NAMALWA (cell line): ENCODE data around the gene CSK.
A peak's percentile ranks its signal among the peaks of the same experiment; 100 is the strongest.

Experiments used
- DNase-seq: peaks from one replicate; pipeline ENCODE4 v3.0.0-alpha.2; 2015; ENCODE audit warnings: low spot score

Gene CSK

GRCh38 chr15:74781431-74782258, at the start of gene CSK:
TSS of gene CSK (plus strand) at chr15:74782080. CDS start at chr15:74798298, 16,218 bp downstream.
- DNase-seq = peak; percentile 81

DNA sequence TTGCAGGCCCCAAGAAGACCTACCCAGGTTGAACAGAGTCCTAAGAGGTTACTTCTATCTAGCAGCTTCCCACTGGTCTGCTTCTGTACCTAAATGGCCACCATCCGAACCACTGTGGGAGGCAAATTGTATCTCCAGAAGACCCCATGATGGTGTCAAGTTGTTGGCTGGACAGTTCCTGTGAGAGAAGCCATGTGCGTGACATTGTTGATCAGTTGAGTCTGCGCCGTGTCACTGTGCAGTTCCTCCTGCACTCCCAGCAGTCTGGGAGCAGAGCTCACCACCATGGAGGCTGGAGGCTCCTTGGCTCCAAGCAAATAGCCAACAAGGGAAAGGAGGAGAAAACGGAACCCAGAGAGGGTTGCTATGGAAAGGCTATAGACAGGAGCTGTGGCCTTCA, 49.0 kb upstream of the CSK start:
- no peak for DNase-seq

DNA sequence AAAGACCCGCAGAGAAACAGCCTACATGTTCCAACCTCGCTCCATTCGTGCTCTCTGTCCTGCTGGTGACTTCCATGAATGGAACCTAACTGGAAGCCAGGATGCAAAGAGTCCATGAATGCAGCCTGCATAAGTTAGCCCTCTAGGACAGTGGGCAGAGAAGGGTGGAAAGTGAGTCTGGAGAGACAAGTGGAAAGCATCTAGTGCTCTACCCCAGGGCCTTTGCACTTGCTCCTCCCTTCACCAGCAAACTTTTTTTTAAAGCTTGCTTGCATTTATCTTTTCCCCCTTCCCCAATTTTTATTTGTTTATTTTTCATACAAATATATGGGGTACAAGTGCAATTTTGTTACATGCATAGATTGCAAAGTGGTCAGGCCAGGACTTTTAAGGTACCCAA, 48.6 kb upstream of the CSK start:
- no peak for DNase-seq

DNA sequence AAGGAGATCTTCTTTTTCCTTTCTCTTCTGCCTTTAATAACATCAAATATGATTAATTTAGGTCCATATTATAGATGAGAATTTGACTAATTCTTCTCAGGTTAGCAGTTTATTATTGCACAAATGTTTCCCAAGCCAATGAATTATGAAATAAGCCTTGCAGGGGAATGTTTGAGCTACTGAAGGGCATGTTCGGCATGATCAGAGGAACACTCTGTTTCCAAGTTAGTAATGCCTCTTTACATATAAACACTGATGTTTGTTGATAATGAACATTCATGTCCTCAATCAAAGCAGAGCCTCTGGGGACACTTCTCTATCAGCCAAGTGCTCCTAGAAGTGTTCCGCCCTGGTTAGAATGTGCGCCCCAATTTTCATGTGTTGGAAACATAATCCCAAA, 46.6 kb upstream of the CSK start:
- DNase-seq = no peak

DNA sequence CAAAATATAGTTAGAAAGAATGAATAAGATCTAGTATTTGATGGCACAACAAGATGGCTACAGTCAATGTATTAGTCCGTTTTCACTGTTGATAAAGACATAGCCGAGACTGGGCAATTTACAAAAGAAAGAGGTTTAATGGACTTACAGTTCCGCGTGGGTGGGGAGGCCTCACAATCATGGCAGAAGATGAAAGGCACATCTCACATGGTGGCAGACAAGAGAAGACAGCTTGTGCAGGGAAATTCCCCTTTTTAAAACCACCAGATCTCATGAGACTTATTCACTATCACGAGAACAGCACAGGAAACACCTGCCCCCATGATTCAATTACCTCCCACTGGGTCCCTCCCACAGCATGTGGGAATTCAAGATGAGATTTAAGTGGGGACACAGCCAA, 43.6 kb upstream of the CSK start:
- peak; percentile 47 for DNase-seq

GRCh38 chr15:74742422-74742821, 39.5 kb upstream of the CSK start:
- no peak for DNase-seq

DNA sequence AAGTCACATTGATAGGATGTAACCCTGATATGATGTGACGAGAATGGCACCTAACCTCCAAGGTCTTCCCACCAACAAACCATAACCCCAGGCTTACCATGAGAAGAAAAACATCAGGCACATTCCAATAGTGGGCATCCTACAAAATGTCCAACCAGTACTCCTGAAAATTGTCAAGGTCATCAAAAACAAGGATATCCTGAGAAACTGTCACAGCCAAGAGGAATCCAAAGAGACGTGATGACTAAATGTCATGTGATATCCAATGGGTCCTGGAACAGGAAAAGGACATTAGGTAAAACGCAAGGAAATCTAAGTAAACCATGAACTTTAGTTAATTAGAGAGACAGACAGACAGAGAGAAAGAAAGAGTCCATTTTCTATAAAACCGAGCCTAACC, 35.5 kb upstream of the CSK start:
- DNase-seq = no peak

DNA sequence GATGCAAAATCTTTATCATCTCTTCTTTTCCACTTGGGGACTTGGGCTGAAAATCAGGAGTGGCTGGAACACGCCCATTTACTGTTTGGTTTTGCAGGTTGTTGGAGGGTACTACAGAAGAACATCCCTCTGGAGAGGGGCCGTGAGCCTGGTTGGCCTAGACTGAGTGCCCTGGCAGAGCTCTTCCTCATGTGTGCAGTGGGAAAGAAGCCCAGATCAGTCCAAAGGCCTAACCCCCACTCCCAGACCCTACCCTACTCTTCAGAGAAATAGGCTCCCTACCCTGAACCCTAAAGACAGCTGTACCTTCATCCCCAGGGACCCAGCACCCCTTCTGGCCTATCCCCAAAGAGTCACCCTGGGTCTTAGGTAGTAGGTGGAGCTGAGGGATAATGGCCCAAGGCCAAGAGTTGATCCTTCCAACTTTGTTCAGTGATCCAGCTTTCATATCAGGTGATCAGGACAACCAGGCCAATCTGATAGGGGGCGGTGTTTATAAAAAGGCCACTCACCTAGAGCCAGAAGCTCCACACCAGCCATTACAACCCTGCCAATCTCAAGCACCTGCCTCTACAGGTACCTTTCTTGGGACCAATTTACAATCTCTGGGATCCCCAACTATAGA, 33.4 kb upstream of the CSK start, which contains the start of gene CYP1A2:
Gene CYP1A2 (plus strand): TSS at position 524 of the 625 bp plus-strand sequence. CDS start 894 bp downstream, outside the sequence.
- no peak for DNase-seq

- DNase-seq = no peak
Measured at GRCh38 chr15:74749832-74750231, 32.0 kb upstream of the CSK start.

DNA sequence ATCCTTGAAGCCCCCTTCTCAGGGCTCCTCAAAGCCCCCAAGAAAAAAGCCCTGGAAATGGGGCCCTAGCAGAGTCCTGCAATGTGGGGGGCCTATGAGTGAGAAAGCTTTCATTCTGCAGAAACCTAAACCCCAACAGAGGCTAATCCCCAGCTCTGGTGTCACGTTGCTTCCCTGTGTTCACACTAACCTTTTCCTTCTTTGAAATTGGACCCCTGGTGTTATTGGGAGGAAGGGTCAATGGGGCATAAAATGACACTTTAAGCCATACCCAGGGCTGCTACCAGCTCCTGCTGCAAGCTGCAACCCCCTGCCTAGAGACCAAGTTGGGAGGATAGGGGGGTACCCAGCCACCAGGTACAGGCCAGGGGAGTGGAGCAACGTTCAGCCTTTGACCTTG, 31.1 kb upstream of the CSK start:
- DNase-seq = no peak

DNA sequence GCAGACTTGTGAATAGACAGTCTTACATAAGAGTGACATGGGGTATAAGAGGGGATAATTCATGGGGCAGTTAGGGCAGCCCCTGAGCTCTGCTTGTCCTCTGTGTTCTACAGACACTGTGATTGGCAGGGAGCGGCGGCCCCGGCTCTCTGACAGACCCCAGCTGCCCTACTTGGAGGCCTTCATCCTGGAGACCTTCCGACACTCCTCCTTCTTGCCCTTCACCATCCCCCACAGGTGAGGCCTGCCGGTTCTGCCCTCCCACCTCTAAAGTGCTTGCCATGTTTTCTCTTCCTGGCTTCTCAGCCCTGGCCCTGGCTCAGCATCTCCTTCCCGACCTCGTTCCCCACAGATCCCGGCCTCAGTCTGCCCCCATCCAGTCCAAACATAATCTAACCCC, 29.9 kb upstream of the CSK start:
- no peak for DNase-seq

DNA sequence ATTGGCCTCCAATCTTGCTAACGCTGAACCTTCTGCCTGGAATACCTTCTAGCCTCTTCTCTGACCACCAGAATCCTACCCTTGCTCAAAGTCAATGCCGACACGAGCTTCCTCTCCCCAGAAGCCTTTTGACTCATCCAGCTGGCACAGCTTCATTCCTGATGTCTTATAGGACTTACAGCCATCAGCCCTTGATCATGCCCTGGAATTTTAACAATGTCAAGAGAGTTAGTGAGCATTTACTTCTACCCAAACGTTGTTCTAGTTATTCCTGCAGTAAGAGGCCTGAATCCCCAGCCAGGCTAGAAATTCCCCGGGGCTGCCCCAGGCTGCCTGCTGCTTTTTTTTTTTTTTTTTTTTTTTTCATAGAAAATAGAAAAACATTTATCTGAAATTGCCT, 29.3 kb upstream of the CSK start:
- no peak for DNase-seq

- DNase-seq = no peak
Measured at GRCh38 chr15:74754593-74755215, 27.2 kb upstream of the CSK start.

GRCh38 chr15:74758736-74759135, 23.1 kb upstream of the CSK start:
- no peak for DNase-seq

DNA sequence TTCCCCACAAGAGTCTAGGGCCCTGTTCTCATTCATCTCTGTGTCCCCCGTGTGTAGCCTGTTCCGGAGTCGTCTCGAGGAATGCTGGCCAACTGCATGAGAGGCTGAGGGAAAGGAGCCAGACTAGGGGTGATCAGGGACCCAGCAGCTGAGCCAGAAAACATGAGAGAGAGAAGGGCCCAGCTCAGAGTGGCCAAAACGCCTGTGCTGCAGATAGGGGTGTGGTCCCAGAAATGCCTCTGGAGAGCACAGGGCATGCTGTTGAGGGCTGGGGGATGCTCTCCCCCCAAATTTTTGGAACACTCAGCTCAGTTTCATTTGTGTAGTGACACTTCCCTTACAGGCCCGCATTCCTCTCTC, 19.1 kb upstream of the CSK start:
- DNase-seq = no peak

- DNase-seq = no peak
Measured at GRCh38 chr15:74763416-74763815, 18.5 kb upstream of the CSK start.

GRCh38 chr15:74767167-74768098, 14.4 kb upstream of the CSK start:
- DNase-seq = no peak

- DNase-seq = no peak
Measured at GRCh38 chr15:74768099-74768770, 13.6 kb upstream of the CSK start.

- DNase-seq = peak; percentile 75
Measured at GRCh38 chr15:74768771-74769342, 13.0 kb upstream of the CSK start.

GRCh38 chr15:74769463-74770025, 12.3 kb upstream of the CSK start:
- no peak for DNase-seq
